MM.1S (cell line): ENCODE measurements around the gene DPPA4.

Source experiments
- DNase-seq: peaks from one replicate; pipeline ENCODE4 v3.0.0-alpha.2; 2015
- H2AFZ ChIP-seq: fragments of 300-600 bp; sonication (generic); 2 replicates; pipeline ENCODE4 v1.6.0; 2016; ENCODE audit warnings: antibody characterized with exemption, low read length
- H3F3A ChIP-seq: fragments of 300-600 bp; sonication (generic); 2 replicates; pipeline ENCODE4 v1.6.1; 2016; ENCODE audit warnings: mild to moderate bottlenecking, antibody characterized with exemption, low read length, moderate library complexity, mixed read lengths; ENCODE audit not compliant: insufficient read depth
- H3K27ac ChIP-seq: fragments of 300-600 bp; sonication (generic); 2 replicates; pipeline ENCODE4 v1.5.1; 2016; ENCODE audit warnings: mild to moderate bottlenecking, low read length
- H3K27me3 ChIP-seq: fragments of 300-600 bp; sonication (generic); replicated peaks from 2 replicates; pipeline ENCODE4 v1.6.0; 2016; ENCODE audit warnings: low read length; ENCODE audit not compliant: insufficient read depth
- H3K36me3 ChIP-seq: fragments of 300-600 bp; sonication (generic); replicated peaks from 2 replicates; pipeline ENCODE4 v1.6.1; 2016; ENCODE audit warnings: mild to moderate bottlenecking, low read length, mixed read lengths; ENCODE audit not compliant: insufficient read depth
- H3K4me1 ChIP-seq: fragments of 300-600 bp; sonication (generic); 2 replicates; pipeline ENCODE4 v1.6.1; 2016; ENCODE audit warnings: low read length, mixed read lengths
- H3K4me2 ChIP-seq: fragments of 300-600 bp; sonication (generic); 2 replicates; pipeline ENCODE4 v1.6.0; 2016; ENCODE audit warnings: low read depth, low read length
- H3K4me3 ChIP-seq: fragments of 300-600 bp; sonication (generic); 2 replicates; pipeline ENCODE4 v1.5.1; 2016; ENCODE audit warnings: low read length, mixed read lengths
- H3K79me2 ChIP-seq: fragments of 300-600 bp; sonication (generic); 2 replicates; pipeline ENCODE4 v1.6.1; 2016; ENCODE audit warnings: mixed run types, low read length, mixed read lengths
- H3K9ac ChIP-seq: fragments of 300-600 bp; sonication (generic); 2 replicates; pipeline ENCODE4 v1.6.1; 2016; ENCODE audit warnings: low read length, mixed read lengths
- H3K9me2 ChIP-seq: fragments of 300-600 bp; sonication (generic); replicated peaks from 2 replicates; pipeline ENCODE4 v1.6.1; 2016; ENCODE audit warnings: mild to moderate bottlenecking, low read length, mixed read lengths; ENCODE audit not compliant: insufficient read depth
- H3K9me3 ChIP-seq: fragments of 300-600 bp; sonication (generic); replicated peaks from 2 replicates; pipeline ENCODE4 v1.6.1; 2016; ENCODE audit warnings: mild to moderate bottlenecking, low read length, mixed read lengths; ENCODE audit not compliant: insufficient read depth
- H4K20me1 ChIP-seq: fragments of 300-600 bp; sonication (generic); 2 replicates; pipeline ENCODE4 v1.6.1; 2016; ENCODE audit warnings: mild to moderate bottlenecking, low read length, moderate library complexity, mixed read lengths; ENCODE audit not compliant: insufficient read depth
- CTCF ChIP-seq: fragments of 300-600 bp; sonication (generic); IDR thresholded peaks from 2 replicates; pipeline ENCODE4 v1.5.1; 2016; ENCODE audit warnings: antibody characterized with exemption, low read length, mixed read lengths
- EZH2 ChIP-seq: fragments of 300-600 bp; sonication (generic); optimal IDR thresholded peaks from 2 replicates; pipeline ENCODE3; 2017; ENCODE audit warnings: low read depth, mild to moderate bottlenecking, antibody characterized with exemption, low read length, mixed read lengths
- EZH2phosphoT487 ChIP-seq: fragments of 300-600 bp; sonication (generic); IDR thresholded peaks from 2 replicates; pipeline ENCODE4 v1.6.1; 2018; ENCODE audit warnings: antibody characterized with exemption, low read length

Gene DPPA4

GRCh38 chr3:109339197-109339596 is 1.9 kb upstream of the DPPA4 start:
- no peaks in the 10 kb centered on the region for H3K36me3 ChIP-seq
- H3K9me2 ChIP-seq: no peaks in the 10 kb centered on the region
- H3K79me2 ChIP-seq: no peaks in the 10 kb centered on the region
- no peak overlapping the region for H3K4me3 ChIP-seq
- no peaks in the 10 kb centered on the region for H3K9me3 ChIP-seq
- no peaks in the 10 kb centered on the region for H3K4me1 ChIP-seq
- H3K9ac ChIP-seq: no peak overlapping the region
- no peaks in the 10 kb centered on the region for H3F3A ChIP-seq
- H4K20me1 ChIP-seq: no peaks in the 10 kb centered on the region
- H3K27ac ChIP-seq: no peak overlapping the region
- no peak overlapping the region for H2AFZ ChIP-seq
- H3K27me3 ChIP-seq: no peaks in the 10 kb centered on the region
- H3K4me2 ChIP-seq: no peak overlapping the region
- no peak for DNase-seq
- no peak for TF ChIP-seq CTCF
- TF ChIP-seq EZH2phosphoT487: no peak
- no peak for TF ChIP-seq EZH2

- DNase-seq: no peak
- no peak overlapping the region for H3K9ac ChIP-seq
Observed at GRCh38 chr3:109338322-109338721, 976 bp upstream of the DPPA4 start.

GRCh38 chr3:109336291-109336861 is 970 bp downstream of the DPPA4 start:
- Histone ChIP-seq H3K9me3 (no peaks in the 10 kb centered on the region), H3K9me2 (no peaks in the 10 kb centered on the region), H3K27me3 (no peaks in the 10 kb centered on the region), H3K36me3 (no peaks in the 10 kb centered on the region), H3K4me1 (no peaks in the 10 kb centered on the region), H2AFZ (no peak overlapping the region), H3K4me2 (no peak overlapping the region), H3K4me3 (no peak overlapping the region), H4K20me1 (no peaks in the 10 kb centered on the region), H3K27ac (no peak overlapping the region), H3F3A (no peaks in the 10 kb centered on the region), H3K9ac (no peak overlapping the region), H3K79me2 (no peaks in the 10 kb centered on the region)
- DNase-seq: no peak
- no peak for TF ChIP-seq EZH2phosphoT487
- no peak for TF ChIP-seq EZH2
- TF ChIP-seq CTCF: no peak

More at GRCh38 chr3:109338322-109338721, 976 bp upstream of the DPPA4 start:
- Histone ChIP-seq H3K4me1 (no peaks in the 10 kb centered on the region), H3K36me3 (no peaks in the 10 kb centered on the region), H3K4me3 (no peak overlapping the region), H2AFZ (no peak overlapping the region), H3F3A (no peaks in the 10 kb centered on the region), H4K20me1 (no peaks in the 10 kb centered on the region), H3K27me3 (no peaks in the 10 kb centered on the region), H3K4me2 (no peak overlapping the region), H3K27ac (no peak overlapping the region), H3K79me2 (no peaks in the 10 kb centered on the region), H3K9me3 (no peaks in the 10 kb centered on the region), H3K9me2 (no peaks in the 10 kb centered on the region)
- TF ChIP-seq EZH2: no peak
- TF ChIP-seq EZH2phosphoT487: no peak
- no peak for TF ChIP-seq CTCF
